GM23338 (cell line): Measurements from ENCODE around the gene CAPN1.

Experiments used
- CTCF ChIP-seq, 2 experiments: fragments of 200-600 bp in 1 of 2; sonication (generic) in 1 of 2; conservative IDR thresholded peaks; 2 replicates each; pipeline versions ENCODE4 v1.5.1 to v1.6.1; 2016 to 2017; ENCODE audit warnings: antibody characterized with exemption in 2 of 2, low read depth in 2 of 2, mild to moderate bottlenecking in 2 of 2, moderate library complexity in 1 of 2
- EZH2 ChIP-seq: fragments of 200-600 bp; sonication (generic); IDR thresholded peaks from one replicate; pipeline ENCODE4 v1.8.0; 2017; ENCODE audit warnings: antibody characterized with exemption, mild to moderate bottlenecking, low read depth; ENCODE audit not compliant: unreplicated experiment
- REST ChIP-seq: IDR thresholded peaks from one replicate; pipeline ENCODE4 v1.6.1; 2018; ENCODE audit warnings: antibody characterized with exemption; ENCODE audit not compliant: unreplicated experiment
- STAT1 ChIP-seq: IDR thresholded peaks from one replicate; pipeline ENCODE4 v1.6.1; 2016; ENCODE audit warnings: antibody characterized with exemption; ENCODE audit not compliant: unreplicated experiment
- ZNF462 ChIP-seq: fragments of 250-450 bp; sonication (Bioruptor Pico); IDR thresholded peaks from 2 replicates; pipeline ENCODE4 v1.5.0; 2020; ENCODE audit warnings: mild to moderate bottlenecking, moderate library complexity

GRCh38 chr11:65163684-65164083, 18.0 kb upstream of the CAPN1 start:
- no peak for TF ChIP-seq CTCF (conservative IDR thresholded peaks at IDR 0.05; ENCODE audit: low read depth in 2 of 2)
- no peak for TF ChIP-seq REST
- no peak for TF ChIP-seq ZNF462 (CRISPR knock-in tag)
- no peak for TF ChIP-seq STAT1
- TF ChIP-seq EZH2 = no peak
